ENCODE data around the gene MS4A4E. TPM values are rescaled to one million over a fixed set of nuclear protein-coding genes. Genes with fewer than 3 reads are reported as not detected.

MS4A4E gene
- total RNA-seq, 1 experiment from 2014 or later: not detected

GRCh38 chr11:60208951-60209350 is 34.0 kb downstream of the MS4A4E start:
- no peak overlapping the region for H3K4me3 Mint-ChIP-seq
- H3K4me1 Mint-ChIP-seq: peaks cover 18% of the 10 kb centered on the region
- no peaks in the 10 kb centered on the region for H3K36me3 Mint-ChIP-seq
- ChIA-PET POLR2A (no interaction called here), CTCF (interaction anchor here (0.9 kb wide), 1 partner anchor 13 kb away, joined by 3 read pairs; no protein-coding TSS in a partner anchor)
- peaks cover 4% of the 10 kb centered on the region; the same call in 1 of the 2 replicates for H3K9me3 Mint-ChIP-seq
- no peak for ATAC-seq
- TF ChIP-seq ZNF512 (CRISPR knock-in tag; IDR thresholded peaks at IDR 0.05; ENCODE audit: borderline replicate concordance) (no peak), MYBL2 (CRISPR knock-in tag; IDR thresholded peaks at IDR 0.05) (no peak), MAX (CRISPR knock-in tag; IDR thresholded peaks at IDR 0.05) (no peak), NR3C1 (CRISPR knock-in tag; conservative IDR thresholded peaks at IDR 0.05; ENCODE audit: low read depth) (no peak), NR2C2 (CRISPR knock-in tag; IDR thresholded peaks at IDR 0.05) (no peak), CREM (CRISPR knock-in tag; IDR thresholded peaks at IDR 0.05) (no peak), ZNF121 (CRISPR knock-in tag; IDR thresholded peaks at IDR 0.05) (no peak), GTF2I (CRISPR knock-in tag; conservative IDR thresholded peaks at IDR 0.05) (no peak), ZNF281 (CRISPR knock-in tag; IDR thresholded peaks at IDR 0.05) (no peak), NR1H2 (CRISPR knock-in tag; IDR thresholded peaks at IDR 0.05) (no peak), IRF2 (CRISPR knock-in tag; IDR thresholded peaks at IDR 0.05; ENCODE audit: borderline replicate concordance, low read depth) (no peak), CREB1 (CRISPR knock-in tag; IDR thresholded peaks at IDR 0.05) (no peak), ZNF263 (CRISPR knock-in tag; IDR thresholded peaks at IDR 0.05; ENCODE audit: low read depth) (no peak), HMGA2 (CRISPR knock-in tag; IDR thresholded peaks at IDR 0.05) (no peak), ATF3 (CRISPR knock-in tag; conservative IDR thresholded peaks at IDR 0.05) (no peak)
- no peak for DNase-seq (ENCODE audit: low spot score)
- H3K27me3 Mint-ChIP-seq (ENCODE audit: low read depth): no peaks in the 10 kb centered on the region
- no peak overlapping the region for H3K27ac Mint-ChIP-seq

- H3K27me3 Mint-ChIP-seq (ENCODE audit: low read depth): no peaks in the 10 kb centered on the region
- no peak for TF ChIP-seq ELF4 (CRISPR knock-in tag; IDR thresholded peaks at IDR 0.05; ENCODE audit: low read depth)
- TF ChIP-seq NR2C2 (CRISPR knock-in tag; IDR thresholded peaks at IDR 0.05): no peak
- TF ChIP-seq ZBTB43 (CRISPR knock-in tag; IDR thresholded peaks at IDR 0.05): no peak
- no peak for TF ChIP-seq TEAD1 (CRISPR knock-in tag; IDR thresholded peaks at IDR 0.05)
- TF ChIP-seq TP53 (CRISPR knock-in tag; IDR thresholded peaks at IDR 0.05): no peak
- TF ChIP-seq IRF2 (CRISPR knock-in tag; IDR thresholded peaks at IDR 0.05; ENCODE audit: borderline replicate concordance, low read depth): no peak
- TF ChIP-seq USF1 (CRISPR knock-in tag; IDR thresholded peaks at IDR 0.05): no peak
- no peak for TF ChIP-seq GABPB1 (CRISPR knock-in tag; IDR thresholded peaks at IDR 0.05)
- no peak for ATAC-seq
- peaks cover 18% of the 10 kb centered on the region for H3K4me1 Mint-ChIP-seq
- ChIA-PET POLR2A (no interaction called here), CTCF (interaction anchor here (0.9 kb wide), 1 partner anchor 13 kb away, joined by 3 read pairs; no protein-coding TSS in a partner anchor)
- H3K27ac Mint-ChIP-seq: no peak overlapping the region
- peaks cover 4% of the 10 kb centered on the region; the same call in 1 of the 2 replicates for H3K9me3 Mint-ChIP-seq
- no peak for DNase-seq (ENCODE audit: low spot score)
- H3K36me3 Mint-ChIP-seq: no peaks in the 10 kb centered on the region
- no peak overlapping the region for H3K4me3 Mint-ChIP-seq
Measured at GRCh38 chr11:60208146-60208895, 34.6 kb downstream of the MS4A4E start.
